ENCODE results near the gene ARRDC1.
"Not testable (repeated sequence)": the region's sequence is repeated elsewhere in the genome, so short reads cannot be mapped to it uniquely, and the experiment has no call there.

The ARRDC1 gene

DNA sequence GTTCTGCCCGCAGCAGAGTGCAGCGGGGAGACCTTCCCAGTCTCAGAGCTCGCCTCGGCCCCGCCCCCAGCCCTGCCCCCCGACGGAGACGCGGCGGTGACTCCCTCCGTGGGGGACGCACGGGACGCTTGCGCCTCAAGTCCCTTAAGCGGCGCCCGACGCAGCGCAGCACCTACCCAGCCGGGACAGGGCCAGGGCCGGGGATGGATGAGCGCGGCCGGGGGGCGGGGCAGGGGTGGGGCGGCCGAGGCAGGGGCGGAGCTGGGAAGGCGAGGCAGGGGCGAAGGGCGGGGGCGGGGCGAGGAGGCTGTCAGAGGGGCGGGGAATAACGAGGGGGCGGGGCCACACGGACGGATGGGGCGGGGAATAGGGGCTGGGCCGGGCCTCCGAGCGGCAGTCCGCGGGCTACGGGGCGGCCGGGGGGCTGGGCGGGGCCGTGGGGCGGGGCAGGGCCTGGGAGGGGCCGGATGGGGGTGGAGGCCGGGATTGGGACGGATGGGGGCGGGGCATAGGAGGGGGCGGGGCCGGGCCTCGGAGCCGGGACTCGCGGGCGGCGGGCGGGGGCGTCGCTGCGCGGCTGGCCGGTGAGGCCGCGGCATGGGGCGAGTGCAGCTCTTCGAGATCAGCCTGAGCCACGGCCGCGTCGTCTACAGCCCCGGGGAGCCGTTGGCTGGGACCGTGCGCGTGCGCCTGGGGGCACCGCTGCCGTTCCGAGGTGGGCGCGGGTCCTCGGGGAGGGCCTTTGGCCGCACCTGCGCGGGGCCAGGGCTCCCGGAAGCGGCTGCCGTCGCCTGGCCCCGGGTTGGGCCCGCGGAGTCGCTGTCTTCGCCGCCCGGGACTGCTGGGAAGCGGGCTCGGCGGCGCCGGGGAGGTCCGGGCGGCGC is at the start of gene ARRDC1:
Gene ARRDC1 (plus strand): TSS at position 566 of the 884 bp plus-strand sequence. CDS start 32 bp downstream, at position 598.
- FAIRE-seq: no peak

- FAIRE-seq: no peak
Measured at GRCh38 chr9:137556069-137556838, 49.2 kb upstream of the ARRDC1 start.

GRCh38 chr9:137558127-137558526 is 47.4 kb upstream of the ARRDC1 start:
- no peak for FAIRE-seq

DNA sequence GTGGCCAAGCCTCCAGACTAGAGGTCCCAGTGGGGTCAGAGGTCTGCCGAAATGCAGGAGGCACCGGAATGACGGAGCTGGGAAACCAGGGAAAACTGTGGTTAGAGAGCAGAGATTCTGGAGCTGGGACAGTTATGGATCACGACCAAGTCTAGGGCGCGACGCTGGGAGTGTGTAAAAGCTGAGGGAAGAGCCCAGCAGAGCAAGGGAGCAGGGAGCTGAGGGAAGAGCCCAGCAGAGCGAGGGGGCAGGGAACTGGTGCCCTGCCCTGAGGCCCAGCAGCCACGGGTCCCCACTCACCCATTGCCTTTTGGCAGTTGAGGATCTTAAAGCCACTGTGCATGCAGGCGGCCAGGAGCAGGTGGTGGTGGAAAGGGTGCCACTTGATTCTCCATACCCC is 41.4 kb upstream of the ARRDC1 start:
- FAIRE-seq: no peak

GRCh38 chr9:137564817-137565411 is 40.6 kb upstream of the ARRDC1 start:
- no peak for FAIRE-seq

DNA sequence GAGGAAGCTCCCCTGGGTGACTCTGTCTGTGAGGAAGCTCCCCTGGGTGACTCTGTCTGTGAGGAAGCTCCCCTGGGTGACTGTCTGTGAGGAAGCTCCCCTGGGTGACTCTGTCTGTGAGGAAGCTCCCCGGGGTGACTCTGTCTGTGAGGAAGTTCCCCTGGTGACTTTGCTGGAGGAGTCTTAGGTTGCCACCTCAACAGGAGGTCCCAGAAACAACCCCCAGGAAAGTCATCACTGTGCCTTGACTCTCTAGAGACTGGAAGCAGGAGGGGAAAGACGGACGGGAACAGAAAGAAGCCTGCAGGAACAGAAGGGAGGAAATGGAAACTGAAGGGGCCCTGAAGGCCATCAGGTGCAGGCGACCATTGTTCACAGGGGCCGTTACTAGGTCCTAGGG is 37.0 kb upstream of the ARRDC1 start:
- not testable (repeated sequence) for FAIRE-seq

DNA sequence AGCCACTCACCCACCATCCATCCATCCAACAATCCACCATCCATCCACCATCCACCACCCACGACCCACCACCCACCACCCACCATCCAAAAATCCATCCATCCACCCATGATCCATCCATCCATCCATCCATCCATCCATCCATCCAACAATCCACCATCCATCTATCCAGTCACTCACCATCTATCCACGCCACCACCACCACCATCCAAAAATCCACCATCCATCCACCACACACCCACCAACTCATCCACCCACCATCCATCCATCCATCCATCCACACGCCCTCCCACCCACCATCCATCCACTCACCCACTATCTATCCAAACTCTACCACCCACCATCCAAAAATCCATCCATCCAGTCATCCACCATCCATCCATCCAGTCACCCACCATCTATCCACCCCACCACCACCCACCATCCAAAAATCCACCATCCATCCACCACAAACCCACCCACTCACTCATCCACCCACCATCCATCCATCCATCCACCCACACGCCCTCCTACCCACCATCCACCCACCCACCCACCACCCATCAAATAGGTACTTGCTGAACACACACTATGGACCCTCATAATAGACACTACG is 35.8 kb upstream of the ARRDC1 start:
- no peak for FAIRE-seq

DNA sequence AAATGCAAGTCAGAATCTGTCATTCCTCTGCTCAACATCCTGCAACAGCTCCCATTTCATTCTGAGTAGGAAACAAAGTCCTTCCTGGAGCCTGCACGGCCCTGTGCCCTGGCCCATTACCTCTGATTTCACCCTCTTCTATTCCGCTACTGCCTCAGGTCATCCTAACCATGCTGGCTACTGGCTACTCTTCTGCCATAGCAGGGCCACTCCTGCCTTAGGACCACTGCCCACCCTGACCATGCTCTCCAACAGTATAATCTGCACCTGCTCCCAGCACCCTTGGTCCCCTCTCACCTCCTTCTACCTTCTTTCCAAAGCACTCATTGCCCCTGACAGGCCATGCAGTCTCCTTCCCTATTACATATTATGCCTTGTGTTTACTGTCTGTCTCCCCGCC is 34.9 kb upstream of the ARRDC1 start:
- no peak for FAIRE-seq

- FAIRE-seq: no peak
Measured at GRCh38 chr9:137574192-137574591, 31.3 kb upstream of the ARRDC1 start.

- FAIRE-seq: no peak
Measured at GRCh38 chr9:137575364-137575715, 30.1 kb upstream of the ARRDC1 start.

GRCh38 chr9:137575716-137576411 is 29.6 kb upstream of the ARRDC1 start:
- FAIRE-seq: no peak

DNA sequence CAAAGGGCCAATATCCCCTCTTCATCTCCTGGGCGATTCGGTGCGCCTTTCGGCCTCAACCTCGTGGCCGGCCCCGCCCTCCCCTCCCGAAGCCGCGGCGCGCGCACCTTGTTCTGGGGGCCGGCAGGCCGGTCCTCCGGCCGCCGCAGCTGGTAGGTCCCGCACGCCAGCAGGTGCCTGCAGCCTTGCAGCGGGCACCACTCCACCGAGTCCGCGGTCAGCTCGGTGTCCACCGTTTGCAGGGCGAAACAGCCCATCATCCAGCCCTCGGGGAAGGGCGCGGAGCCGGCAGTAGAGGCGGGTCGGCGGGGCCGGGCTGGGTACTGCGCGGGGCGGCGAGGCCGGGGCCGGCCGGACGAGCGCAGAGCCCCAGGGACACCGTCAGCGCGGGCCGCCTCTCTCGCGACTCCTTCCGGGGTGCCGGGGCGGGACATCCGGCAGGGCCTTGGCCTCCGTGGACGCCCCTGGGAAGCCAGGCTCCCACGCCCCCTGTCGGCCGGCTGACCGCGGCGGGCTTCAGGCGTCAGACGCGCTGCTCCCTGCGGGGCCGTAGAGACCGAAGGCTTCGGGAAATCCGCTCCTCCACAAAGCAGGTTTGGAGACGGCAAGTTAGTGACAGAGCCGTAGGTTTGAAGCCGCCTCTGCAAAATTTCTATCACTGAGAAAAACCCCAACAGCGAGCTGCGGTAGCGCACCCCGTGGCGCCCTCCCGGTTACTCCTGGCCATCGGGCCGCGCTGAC is 26.8 kb upstream of the ARRDC1 start, which contains the start of gene DPH7:
Gene DPH7 (minus strand): TSS at position 408 of the 741 bp plus-strand sequence. CDS start 148 bp downstream, at position 260.
- FAIRE-seq: no peak

DNA sequence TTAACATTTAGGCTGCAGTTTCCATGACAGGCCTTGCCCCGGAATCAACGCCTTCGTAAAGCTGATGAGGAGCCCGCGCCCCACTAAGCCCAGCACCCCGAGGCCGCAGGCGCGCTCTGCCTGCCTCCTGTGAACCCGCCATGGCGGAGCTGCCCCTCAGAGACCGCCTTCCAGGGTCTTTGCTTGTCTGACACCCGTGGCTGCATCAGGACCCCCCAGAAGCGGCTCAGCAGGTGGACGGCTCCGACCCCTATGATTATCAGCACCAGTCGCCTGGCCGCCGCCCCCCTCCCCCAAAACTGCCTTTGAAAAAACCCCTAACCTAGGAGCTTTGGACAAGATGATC is 26.3 kb upstream of the ARRDC1 start:
- FAIRE-seq: no peak

- FAIRE-seq: no peak
Measured at GRCh38 chr9:137580209-137580953, 25.1 kb upstream of the ARRDC1 start.

DNA sequence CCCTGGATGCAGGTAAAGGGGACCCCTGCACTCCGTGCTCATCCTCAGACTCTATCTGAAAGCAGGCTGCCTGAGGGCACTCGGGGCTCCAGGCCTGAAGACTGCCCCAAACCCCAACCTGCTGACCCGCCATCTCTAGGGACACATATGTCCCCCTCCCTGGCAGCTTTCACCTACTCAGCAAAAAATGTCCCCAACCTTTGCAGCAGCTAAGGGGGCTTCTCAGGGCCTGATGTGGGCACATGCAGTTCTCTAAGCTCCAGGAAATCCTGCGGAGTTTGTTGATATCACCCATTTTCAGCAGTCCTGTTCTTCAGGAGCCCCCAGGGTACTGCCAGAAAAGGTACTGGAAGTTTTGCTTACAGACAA is 24.5 kb upstream of the ARRDC1 start:
- FAIRE-seq: no peak

GRCh38 chr9:137581361-137582285 is 23.9 kb upstream of the ARRDC1 start:
- no peak for FAIRE-seq

DNA sequence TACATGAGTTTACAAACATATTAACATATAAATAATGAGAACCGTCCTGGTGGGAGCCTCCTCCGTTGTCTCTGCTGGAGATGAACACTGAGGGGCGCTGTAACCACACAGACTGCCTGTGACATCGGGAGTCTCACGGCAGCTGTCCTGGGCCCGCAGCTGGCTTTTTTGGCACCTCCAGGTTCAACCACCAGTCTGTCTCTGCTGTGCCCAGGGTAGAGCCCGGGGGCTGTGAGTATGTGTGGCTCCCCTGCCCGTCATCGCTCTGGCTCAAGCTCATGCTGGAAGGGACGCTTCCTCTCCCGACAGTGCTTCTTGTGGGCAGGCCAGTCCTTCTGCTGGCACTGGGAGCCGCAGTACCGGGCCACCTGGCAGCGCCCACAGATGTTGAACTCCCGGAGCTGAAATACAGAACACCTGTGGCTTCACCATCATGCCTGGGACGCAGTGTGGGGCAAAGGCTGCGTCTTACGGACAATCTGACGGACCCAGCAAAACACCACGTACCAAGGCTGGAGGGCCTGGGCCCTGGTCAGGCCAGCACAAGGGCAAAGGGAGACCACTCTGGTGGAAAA is 23.1 kb upstream of the ARRDC1 start:
- FAIRE-seq: no peak

- FAIRE-seq: no peak
Measured at GRCh38 chr9:137583347-137583746, 22.1 kb upstream of the ARRDC1 start.

DNA sequence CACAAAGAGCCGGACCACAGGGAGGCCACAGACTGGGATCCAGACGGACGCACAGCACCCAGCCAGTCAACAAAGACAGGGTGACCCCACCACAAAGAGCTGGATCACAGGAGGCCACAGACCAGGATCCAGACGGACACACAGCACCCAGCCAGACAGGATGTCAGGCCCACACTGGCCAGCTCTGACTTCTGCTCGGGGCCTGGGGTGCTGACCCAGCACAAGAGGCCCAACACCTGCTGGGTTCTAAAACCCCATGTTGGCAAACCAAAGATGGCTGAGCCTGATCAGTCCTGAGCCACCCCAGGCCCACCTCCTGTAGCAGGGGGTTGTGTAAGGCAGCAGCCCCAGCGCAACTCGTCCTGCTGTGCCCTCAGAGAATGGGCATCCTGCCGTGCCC is 21.5 kb upstream of the ARRDC1 start:
- no peak for FAIRE-seq

- no peak for FAIRE-seq
Measured at GRCh38 chr9:137586854-137587253, 18.6 kb upstream of the ARRDC1 start.

All from endometrium (tissue), 2 donors.